HL-60 (cell line): ENCODE data around the gene PPM1H.

ENCODE experiments used
- DNase-seq, 2 experiments: peaks; one replicate each; pipeline ENCODE4 v3.0.0-alpha.2; 2010 to 2020; ENCODE audit warnings: low read depth in 1 of 2, low spot score in 1 of 2
- H3K27ac ChIP-seq: fragments of 250-450 bp; sonication (Bioruptor Pico); replicated peaks from 2 replicates; pipeline ENCODE4 v1.5.1; 2020; ENCODE audit warnings: mild to moderate bottlenecking, moderate library complexity
- H3K27me3 ChIP-seq: fragments of 250-450 bp; sonication (Bioruptor Pico); 2 replicates; pipeline ENCODE4 v1.5.1; 2021; ENCODE audit warnings: mild to moderate bottlenecking, moderate library complexity; ENCODE audit not compliant: insufficient read depth, poor library complexity, severe bottlenecking
- H3K4me3 ChIP-seq: replicated peaks from 2 replicates; pipeline ENCODE4 v1.5.1; 2011; ENCODE audit warnings: mild to moderate bottlenecking, control low read depth, low read length; ENCODE audit not compliant: insufficient read depth
- GABPA ChIP-seq: IDR thresholded peaks from 2 replicates; pipeline ENCODE4 v1.6.1; 2012; ENCODE audit warnings: low read depth
- POLR2AphosphoS5 ChIP-seq: IDR thresholded peaks from 2 replicates; pipeline ENCODE4 v1.6.1; 2012; ENCODE audit warnings: low read depth
- SPI1 ChIP-seq: IDR thresholded peaks from 2 replicates; pipeline ENCODE4 v1.6.1; 2012; ENCODE audit warnings: low read depth, mild to moderate bottlenecking, borderline replicate concordance
- TF ChIP-seq, protein P1 (sequence below): IDR thresholded peaks from one replicate; pipeline ENCODE4 v1.5.1; 2011; ENCODE audit warnings: low read length, control low read depth, inconsistent platforms; ENCODE audit not compliant: insufficient read depth
- TF ChIP-seq, protein P2 (sequence below): IDR thresholded peaks from 2 replicates; pipeline ENCODE4 v1.6.1; 2012; ENCODE audit warnings: low read depth; ENCODE audit not compliant: insufficient replicate concordance

PPM1H gene

GRCh38 chr12:62653740-62654139 is 281.2 kb downstream of the PPM1H start:
- no peak overlapping the region for H3K27ac ChIP-seq
- TF ChIP-seq POLR2AphosphoS5 = no peak
- TF ChIP-seq, protein P1, sequence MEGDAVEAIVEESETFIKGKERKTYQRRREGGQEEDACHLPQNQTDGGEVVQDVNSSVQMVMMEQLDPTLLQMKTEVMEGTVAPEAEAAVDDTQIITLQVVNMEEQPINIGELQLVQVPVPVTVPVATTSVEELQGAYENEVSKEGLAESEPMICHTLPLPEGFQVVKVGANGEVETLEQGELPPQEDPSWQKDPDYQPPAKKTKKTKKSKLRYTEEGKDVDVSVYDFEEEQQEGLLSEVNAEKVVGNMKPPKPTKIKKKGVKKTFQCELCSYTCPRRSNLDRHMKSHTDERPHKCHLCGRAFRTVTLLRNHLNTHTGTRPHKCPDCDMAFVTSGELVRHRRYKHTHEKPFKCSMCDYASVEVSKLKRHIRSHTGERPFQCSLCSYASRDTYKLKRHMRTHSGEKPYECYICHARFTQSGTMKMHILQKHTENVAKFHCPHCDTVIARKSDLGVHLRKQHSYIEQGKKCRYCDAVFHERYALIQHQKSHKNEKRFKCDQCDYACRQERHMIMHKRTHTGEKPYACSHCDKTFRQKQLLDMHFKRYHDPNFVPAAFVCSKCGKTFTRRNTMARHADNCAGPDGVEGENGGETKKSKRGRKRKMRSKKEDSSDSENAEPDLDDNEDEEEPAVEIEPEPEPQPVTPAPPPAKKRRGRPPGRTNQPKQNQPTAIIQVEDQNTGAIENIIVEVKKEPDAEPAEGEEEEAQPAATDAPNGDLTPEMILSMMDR = no peak
- no peak for TF ChIP-seq GABPA
- no peak for TF ChIP-seq SPI1
- TF ChIP-seq, protein P2, sequence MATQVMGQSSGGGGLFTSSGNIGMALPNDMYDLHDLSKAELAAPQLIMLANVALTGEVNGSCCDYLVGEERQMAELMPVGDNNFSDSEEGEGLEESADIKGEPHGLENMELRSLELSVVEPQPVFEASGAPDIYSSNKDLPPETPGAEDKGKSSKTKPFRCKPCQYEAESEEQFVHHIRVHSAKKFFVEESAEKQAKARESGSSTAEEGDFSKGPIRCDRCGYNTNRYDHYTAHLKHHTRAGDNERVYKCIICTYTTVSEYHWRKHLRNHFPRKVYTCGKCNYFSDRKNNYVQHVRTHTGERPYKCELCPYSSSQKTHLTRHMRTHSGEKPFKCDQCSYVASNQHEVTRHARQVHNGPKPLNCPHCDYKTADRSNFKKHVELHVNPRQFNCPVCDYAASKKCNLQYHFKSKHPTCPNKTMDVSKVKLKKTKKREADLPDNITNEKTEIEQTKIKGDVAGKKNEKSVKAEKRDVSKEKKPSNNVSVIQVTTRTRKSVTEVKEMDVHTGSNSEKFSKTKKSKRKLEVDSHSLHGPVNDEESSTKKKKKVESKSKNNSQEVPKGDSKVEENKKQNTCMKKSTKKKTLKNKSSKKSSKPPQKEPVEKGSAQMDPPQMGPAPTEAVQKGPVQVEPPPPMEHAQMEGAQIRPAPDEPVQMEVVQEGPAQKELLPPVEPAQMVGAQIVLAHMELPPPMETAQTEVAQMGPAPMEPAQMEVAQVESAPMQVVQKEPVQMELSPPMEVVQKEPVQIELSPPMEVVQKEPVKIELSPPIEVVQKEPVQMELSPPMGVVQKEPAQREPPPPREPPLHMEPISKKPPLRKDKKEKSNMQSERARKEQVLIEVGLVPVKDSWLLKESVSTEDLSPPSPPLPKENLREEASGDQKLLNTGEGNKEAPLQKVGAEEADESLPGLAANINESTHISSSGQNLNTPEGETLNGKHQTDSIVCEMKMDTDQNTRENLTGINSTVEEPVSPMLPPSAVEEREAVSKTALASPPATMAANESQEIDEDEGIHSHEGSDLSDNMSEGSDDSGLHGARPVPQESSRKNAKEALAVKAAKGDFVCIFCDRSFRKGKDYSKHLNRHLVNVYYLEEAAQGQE = no peak
- no peak overlapping the region for H3K4me3 ChIP-seq
- H3K27me3 ChIP-seq = no peaks in the 10 kb centered on the region
- DNase-seq = no peak

DNA sequence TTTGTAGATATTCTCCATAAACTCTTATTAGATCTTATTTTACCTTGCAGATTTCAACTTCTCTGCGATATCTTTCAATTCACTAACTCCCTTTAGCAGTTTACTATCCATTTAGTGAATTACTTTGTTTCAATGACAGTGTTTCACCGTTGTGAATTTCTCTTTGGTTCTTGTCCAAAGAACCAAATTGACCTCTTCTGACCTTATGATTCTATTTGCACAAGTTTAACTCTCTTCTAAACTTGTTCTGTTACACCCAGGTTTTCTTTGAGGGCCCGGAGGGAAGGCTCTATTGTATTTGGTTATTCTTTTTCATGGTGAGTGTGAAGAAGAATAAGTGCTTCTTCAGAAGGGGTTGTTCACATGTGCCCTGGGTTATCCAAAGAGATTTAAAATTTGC is 281.6 kb downstream of the PPM1H start:
- TF ChIP-seq POLR2AphosphoS5 (no peak), SPI1 (no peak), GABPA (no peak)
- TF ChIP-seq, protein P1 = no peak
- TF ChIP-seq, protein P2 = no peak
- Histone ChIP-seq H3K27me3 (no peaks in the 10 kb centered on the region), H3K27ac (no peak overlapping the region), H3K4me3 (no peak overlapping the region)
- DNase-seq = no peak

- Histone ChIP-seq H3K4me3 (no peak overlapping the region), H3K27ac (no peak overlapping the region), H3K27me3 (no peaks in the 10 kb centered on the region)
- DNase-seq = no peak
- TF ChIP-seq, protein P2 = no peak
- no peak for TF ChIP-seq SPI1
- no peak for TF ChIP-seq GABPA
- TF ChIP-seq, protein P1 = no peak
- TF ChIP-seq POLR2AphosphoS5 = no peak
These were observed 283.8 kb downstream of the PPM1H start for GRCh38 chr12:62651138-62651537.
